Measurements from ENCODE around the gene RPS6KL1.

RPS6KL1 gene

GRCh38 chr14:74951443-74952179 is 28.6 kb upstream of the RPS6KL1 start:
- no peak for DNase-seq (ENCODE audit: low read depth)

GRCh38 chr14:74950795-74951442 is 27.9 kb upstream of the RPS6KL1 start:
- DNase-seq (ENCODE audit: low read depth): no peak

GRCh38 chr14:74949859-74950573 is 27.0 kb upstream of the RPS6KL1 start:
- no peak for DNase-seq (ENCODE audit: low read depth)

DNA sequence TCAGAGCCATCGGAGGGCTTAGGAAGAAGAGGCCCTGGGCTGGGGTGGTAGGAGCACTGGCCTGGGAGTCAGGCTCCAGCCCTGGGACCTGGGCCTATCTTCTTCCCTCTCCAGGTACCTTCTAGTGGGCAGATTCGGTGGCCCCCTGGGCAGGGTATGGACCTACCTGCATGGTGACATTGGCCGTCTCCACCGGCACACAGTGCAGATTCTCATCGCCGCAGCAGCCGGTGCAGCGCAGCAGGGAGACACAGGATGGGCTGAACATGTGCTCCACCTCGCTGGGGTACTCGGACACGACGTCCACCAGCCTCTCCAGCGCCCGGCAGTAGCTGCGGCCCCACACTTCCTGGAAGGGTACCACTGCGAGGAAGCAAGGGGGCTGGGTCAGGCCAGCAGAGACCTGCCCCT is 26.1 kb upstream of the RPS6KL1 start:
- no peak for DNase-seq (ENCODE audit: low read depth)

DNA sequence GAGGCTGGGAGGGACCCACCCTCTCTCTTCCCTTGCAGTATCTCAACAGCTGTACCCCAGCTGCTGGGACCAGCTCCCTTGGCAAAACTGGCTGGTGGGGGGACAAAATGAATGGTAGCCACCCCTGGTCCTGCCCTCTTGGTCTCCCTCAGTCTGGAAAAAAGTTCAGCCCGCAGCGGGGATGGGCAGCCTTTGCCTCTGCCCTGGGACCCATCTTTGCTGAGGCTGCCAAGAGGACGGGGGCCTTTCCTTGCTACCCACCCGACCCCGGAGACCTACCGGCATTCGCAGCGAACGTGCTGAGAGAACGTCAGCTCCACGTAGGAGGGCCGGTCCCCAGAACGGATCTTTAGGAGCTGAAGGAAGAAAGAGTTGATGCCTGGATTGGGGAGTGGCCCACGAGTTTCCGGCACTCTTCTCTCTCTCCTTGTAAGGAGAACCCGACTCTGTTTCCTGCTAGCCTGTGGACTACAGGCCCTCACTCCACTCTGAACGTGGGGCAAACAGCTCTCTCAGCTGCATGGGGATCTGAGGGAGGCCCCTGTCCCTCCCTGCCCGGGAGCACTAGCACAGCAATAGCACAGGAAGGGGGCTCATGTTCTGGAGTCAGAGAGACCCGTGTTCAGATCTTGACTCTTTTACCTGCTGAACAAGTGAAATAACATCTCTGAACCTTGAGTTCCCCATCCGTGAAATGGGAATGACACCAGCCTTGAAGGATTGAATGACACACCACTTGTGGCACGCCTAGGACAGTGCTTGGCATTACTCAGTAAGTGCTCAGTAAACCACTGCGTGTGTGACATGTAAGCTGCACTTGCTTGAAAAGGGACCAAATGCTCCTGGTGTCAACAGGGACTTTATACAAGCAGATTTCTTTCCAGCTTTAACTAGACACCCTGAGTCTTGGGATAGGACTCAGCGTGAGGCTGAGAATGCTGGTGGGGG is 25.4 kb upstream of the RPS6KL1 start:
- no peak for DNase-seq (ENCODE audit: low read depth)

DNA sequence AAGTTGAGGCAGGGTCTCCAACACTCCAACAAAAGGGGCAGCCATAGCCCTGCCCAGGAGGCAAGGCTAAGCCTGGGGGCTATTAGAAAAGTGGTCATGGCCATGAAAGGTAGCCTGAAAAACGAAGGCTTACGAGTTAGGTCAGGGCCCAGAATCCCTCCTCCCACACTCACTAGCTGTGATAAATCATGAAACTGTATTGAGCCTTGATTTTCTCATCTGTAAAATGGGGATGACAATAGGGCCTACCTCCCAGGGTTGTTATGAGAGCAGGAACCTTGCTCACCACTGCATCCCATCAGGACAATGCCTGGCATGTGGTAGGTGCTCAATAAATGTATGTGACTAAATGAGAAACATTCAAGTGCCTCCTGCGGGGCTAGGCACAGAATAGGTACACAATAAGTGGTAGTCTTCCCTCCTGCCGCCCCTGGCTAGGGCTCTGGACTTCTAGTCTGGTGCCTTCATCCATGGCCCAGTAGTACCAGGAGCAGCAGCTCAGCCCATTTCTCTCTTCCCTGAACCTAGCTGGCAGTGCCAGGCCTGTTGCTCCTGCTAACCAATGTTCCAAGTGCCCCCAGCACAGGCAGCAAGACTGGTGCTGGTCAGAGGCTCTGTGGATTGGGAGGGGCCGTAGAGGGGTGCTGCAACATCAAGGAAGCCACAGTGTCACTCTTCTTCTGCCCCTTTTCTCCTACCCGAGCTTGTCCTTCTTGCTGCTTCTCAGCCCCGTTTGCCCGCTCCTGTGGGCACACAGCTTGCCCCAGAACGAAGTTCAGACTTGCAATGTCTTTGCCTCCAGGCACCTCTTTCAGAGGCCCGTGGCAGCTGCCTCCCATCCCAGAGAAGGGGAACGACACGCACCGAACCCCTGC is 24.5 kb upstream of the RPS6KL1 start:
- DNase-seq (ENCODE audit: low read depth): no peak

GRCh38 chr14:74946659-74947281 is 23.7 kb upstream of the RPS6KL1 start:
- no peak for DNase-seq (ENCODE audit: low read depth)

DNA sequence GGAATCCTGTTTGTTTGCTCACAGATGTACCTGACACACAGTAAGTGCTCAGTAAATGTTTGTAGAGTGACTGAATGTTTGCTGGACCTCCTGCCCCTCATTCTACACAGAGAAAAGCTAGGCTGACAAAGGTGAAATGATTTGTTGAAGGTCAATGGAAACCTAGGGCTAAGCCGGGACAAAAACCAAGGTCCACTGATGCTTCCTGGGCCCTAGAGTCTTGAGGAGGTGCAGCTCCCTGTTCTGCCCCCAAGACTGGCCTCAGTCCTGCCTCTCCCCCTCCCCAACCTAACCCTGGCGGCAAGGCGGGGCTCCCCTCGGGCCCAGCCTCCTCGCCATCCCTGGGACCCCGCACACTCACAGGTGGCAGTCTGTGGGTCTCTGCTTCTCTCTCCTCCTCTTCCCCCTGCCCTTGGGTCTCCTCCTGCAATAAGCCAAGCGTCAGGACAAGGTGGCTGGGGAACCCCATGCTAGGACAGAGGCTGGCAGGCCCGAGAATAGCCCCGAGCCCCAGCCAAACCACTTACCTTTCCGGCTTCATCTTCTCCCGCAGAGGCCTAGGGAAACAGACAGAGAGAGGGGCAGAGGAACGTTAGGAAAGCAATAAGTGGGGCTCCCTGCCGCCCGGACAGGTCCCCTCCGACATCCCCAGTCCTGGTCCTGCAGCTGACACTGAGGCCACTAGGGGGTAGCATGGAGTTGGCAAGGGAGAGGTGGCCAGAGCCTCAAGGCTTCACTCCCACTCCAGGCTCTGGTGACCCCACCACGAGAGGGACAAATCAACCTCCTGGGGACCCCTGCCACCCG is 23.0 kb upstream of the RPS6KL1 start:
- DNase-seq (ENCODE audit: low read depth): no peak

DNA sequence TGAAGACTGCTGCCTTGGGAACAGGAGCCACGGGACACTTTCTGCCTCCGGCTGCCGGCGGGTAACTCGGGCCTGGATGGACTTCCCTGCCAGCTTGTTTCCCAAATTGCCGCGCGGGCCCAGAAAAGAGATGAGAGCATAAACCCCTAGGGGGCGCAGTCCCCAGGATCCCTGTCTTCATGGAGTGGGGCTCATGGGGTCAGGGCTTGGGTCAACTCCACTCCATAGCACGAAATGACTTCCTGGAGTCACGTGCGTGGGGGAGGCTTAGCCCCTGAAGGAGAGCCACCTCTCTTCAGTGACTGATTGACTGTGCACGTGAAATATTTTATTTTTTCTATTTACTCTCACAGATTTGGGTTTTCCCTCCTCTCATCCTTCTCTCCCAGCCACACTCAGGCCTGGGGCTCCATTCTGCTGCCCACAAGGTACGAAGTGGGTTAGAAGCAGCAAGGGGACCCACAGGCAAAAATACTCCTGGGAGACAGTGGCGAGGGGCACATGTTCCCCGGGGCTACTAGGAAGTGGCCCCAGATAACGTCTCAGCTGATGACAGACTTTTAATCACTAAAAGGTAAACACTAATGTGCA is 22.3 kb upstream of the RPS6KL1 start:
- DNase-seq (ENCODE audit: low read depth): no peak

GRCh38 chr14:74942608-74943007 is 19.5 kb upstream of the RPS6KL1 start:
- no peak for DNase-seq (ENCODE audit: low read depth)

DNA sequence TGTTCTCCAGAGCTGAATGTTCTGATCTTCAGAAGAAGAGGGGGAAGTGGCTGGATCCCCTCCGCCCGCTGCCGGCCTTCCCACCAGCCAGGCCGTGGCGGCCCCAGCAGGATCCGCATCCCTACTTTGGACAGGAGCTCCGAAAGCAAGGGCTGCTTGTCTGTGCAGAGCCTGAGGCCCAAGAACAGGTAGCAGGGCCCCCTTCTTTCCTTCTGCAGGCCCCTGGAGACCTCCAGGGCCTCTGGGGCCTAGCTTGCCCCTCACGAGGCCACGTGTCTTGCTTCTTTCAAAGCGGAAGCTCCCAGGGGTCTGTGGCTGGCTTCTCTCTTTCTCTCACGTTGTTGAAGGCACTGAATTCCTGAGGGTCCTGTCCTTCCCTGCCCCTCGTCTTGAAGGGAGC is 19.1 kb upstream of the RPS6KL1 start:
- no peak for DNase-seq (ENCODE audit: low read depth)

DNA sequence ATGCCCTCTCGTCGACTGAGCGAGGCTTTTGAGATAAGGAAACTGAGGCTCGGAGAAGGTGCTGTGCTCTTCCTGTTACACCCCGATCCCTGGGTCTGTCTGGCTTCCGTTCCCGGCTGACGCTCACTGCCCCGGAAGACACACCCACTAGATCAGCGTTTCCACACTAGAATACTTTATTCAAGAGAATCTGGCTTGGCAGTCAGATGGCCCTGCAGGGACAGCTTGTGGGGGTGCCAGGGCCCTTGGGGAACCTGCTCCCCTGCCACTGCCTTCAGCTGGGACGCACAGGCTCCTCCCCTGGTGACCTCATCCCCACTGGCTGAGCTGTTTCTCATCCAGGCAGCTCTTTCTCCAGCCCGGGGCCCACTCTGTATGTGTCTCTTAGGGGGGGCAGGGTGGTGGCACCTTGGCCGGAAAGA is 18.6 kb upstream of the RPS6KL1 start:
- no peak for DNase-seq (ENCODE audit: low read depth)

- DNase-seq (ENCODE audit: low read depth): no peak
These were observed 18.0 kb upstream of the RPS6KL1 start for GRCh38 chr14:74940956-74941565.

DNA sequence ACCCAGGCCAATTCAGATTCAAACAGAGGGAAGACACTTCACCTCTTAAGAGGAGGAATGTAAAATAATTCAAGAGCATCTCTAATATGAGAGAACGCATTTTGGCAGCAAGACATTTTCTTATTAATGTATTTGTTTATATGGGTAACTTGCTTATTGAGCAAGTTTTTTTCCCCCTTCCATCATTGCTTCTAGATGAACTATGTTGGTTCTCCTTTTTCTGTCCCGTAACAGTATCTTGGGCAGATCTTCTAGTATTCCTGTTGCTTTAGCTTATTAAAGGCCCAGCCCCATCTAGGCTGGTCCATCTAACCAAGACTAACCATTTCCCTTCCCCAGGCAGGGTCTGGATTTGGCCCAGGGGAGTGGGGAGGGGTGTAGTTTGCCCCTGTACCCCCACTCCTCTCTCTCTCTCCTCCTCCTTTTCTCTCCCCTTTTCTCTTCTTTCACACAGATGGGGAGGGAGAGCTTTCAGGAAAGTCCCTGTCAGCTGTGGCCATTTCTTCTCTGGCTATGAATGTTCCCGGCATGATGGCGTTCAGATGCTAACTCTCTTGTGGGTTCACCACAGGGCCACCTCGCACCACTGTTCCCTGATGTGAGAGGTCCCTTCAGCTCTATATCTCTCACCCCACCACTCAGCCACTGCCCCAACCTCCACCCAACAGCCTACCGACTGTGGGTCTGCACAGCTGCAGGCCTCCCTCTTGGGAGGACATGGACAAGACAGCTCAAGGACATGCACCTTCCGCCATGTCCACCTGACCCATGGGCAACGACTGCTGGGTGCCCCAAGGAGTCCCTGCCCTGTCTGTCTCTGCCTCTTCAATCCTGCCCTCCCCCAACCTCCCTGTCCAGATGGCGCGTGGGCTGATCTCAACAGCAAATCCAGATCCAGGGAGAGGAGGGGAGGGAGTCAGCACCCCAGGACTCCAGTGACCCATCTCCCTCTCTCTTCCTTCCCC is 15.8 kb upstream of the RPS6KL1 start:
- DNase-seq (ENCODE audit: low read depth): no peak

DNA sequence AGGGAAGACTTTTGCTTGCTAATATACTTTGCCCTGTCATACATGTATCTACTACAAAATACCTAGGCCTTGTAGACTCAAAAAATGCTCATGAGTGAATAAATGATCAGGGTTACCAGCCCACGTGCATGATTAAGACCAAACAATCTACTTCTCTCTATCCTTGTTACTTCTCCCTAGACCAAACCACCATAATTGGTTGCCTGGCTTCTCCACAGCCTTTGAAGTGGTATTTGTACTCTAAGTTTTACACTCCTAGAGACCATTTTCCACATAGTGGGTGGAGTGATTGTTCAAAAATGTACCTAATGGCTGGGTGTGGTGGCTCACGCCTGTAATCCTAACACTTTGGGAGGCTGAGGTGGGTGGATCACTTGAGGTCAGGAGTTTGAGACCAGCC is 14.1 kb upstream of the RPS6KL1 start:
- no peak for DNase-seq (ENCODE audit: low read depth)

DNA sequence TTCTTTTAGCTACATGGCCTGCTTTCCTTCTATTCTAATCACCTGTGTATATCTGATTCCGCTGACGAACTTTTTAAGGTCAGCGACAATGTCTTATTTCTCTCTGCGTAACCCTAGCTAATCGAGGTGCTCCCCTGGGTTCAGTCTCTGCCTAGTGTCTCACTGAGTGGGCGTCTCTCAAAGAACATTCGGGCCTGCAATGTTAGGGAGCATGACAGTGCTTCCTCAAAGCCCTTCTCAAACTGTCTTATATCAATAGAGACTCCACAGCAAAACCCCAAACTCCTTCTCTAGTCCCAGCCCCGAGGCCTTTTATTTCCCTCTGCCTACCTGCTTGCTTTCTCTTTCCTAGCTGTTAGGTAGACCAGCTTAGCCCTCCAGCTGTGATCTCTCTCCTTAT is 13.7 kb upstream of the RPS6KL1 start:
- DNase-seq (ENCODE audit: low read depth): no peak

DNA sequence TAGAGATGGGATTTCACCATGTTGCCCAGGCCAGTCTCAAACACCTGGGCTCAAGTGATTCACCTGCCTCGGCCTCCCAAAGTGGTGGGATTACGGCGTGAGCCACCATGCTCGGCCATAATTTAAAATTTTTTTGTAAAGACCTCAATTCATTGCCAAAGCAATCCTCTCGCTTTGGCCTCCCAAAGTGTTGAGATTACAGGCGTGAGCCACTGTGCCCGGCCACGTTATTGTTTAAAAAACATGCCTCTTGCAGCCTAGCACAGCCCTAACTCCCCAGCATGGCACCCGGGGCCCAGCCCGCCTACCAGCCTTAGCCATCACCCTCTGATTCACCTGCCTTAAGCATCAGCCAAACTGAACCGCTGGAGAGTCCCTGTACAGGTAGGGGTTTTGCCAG is 13.1 kb upstream of the RPS6KL1 start:
- no peak for DNase-seq (ENCODE audit: low read depth)

- DNase-seq (ENCODE audit: low read depth): no peak
These were observed 12.3 kb upstream of the RPS6KL1 start for GRCh38 chr14:74935360-74935680.
